ENCODE data around the gene ZNF200. TPM values are rescaled to one million over a fixed set of nuclear protein-coding genes. Genes with fewer than 3 reads are reported as not detected.

Gene ZNF200
- total RNA-seq, 4 donors from 2014 or later: 8.6 to 13.0 (median 10.0) TPM

DNA sequence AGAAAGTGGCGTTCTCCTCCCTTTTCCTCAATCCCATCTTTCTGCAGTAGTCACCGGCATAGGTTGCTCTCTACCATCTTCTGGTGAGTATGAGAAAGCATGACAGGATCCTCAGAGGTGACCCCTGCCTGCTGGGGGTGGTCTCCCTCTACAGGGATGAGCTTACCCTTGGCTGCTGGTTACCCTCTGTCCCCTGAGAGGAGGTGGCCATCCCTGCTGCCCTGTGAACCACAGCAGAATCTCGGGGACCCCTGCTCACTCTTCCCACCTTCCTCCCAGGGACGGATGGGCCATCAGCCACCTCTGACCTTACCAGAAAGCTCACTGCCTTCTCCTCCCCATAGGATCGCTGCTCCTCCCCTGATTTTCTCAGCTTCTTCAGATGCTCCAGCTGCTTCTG, 13.6 kb upstream of the ZNF200 start:
- no peaks in the 10 kb centered on the region for H3K4me1 ChIP-seq
- TF ChIP-seq, protein P1, sequence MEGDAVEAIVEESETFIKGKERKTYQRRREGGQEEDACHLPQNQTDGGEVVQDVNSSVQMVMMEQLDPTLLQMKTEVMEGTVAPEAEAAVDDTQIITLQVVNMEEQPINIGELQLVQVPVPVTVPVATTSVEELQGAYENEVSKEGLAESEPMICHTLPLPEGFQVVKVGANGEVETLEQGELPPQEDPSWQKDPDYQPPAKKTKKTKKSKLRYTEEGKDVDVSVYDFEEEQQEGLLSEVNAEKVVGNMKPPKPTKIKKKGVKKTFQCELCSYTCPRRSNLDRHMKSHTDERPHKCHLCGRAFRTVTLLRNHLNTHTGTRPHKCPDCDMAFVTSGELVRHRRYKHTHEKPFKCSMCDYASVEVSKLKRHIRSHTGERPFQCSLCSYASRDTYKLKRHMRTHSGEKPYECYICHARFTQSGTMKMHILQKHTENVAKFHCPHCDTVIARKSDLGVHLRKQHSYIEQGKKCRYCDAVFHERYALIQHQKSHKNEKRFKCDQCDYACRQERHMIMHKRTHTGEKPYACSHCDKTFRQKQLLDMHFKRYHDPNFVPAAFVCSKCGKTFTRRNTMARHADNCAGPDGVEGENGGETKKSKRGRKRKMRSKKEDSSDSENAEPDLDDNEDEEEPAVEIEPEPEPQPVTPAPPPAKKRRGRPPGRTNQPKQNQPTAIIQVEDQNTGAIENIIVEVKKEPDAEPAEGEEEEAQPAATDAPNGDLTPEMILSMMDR (IDR thresholded peaks at IDR 0.05): no peak
- no peak for TF ChIP-seq POLR2A (IDR thresholded peaks at IDR 0.05)
- peak in 1 of 3 donors; percentile 15 for DNase-seq
- H3K9me3 ChIP-seq: no peaks in the 10 kb centered on the region
- H3K27ac ChIP-seq: no peak overlapping the region
- no peak overlapping the region for H3K4me3 ChIP-seq
- H3K27me3 ChIP-seq: no peaks in the 10 kb centered on the region
- H3K36me3 ChIP-seq: no peaks in the 10 kb centered on the region

DNA sequence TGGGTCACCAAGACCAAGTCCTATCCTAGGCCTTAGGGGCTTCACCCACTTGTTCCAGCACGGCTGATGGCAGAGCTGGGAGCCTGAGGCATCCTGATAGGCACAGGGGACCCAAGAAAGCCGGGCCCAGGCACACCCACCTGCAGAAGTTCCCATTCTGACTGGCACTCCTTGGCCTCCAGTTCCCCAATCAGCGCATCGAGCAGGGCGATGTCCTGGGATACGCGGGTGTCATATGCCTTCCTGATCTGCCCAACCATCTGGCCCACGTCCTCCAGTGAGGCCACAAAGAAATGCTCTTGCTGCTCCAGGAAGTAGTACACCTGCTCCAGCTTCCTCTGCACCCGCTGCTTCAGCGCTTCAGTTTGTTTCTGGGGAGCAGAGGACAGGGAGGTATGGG, 11.9 kb upstream of the ZNF200 start:
- DNase-seq: no peak
- H3K27ac ChIP-seq: no peak overlapping the region

DNA sequence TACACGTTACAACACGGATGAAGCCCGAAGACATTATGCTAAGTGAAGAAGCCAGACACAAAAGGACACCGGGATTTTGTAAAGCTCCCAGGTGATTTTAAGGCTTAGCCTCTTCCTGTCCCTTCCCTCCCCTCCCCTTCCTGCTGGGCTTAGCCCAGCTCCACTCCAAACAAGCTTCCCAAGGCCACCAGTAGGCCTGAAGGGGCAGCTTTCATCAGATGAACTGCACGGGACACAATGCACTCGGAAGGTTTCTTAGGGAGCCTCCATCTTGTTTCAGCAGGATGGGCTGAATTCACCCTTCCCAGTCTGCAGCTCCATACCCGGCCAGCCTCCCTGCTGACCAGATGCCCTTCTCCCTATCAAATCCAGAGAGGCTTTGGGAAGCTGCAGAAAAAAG, 11.0 kb upstream of the ZNF200 start:
- no peak overlapping the region for H3K4me3 ChIP-seq
- no peak for TF ChIP-seq POLR2A (IDR thresholded peaks at IDR 0.05)
- TF ChIP-seq, protein P1 (IDR thresholded peaks at IDR 0.05): no peak
- no peaks in the 10 kb centered on the region for H3K27me3 ChIP-seq
- DNase-seq: no peak
- H3K4me1 ChIP-seq: no peaks in the 10 kb centered on the region
- no peaks in the 10 kb centered on the region for H3K36me3 ChIP-seq
- H3K9me3 ChIP-seq: no peaks in the 10 kb centered on the region
- H3K27ac ChIP-seq: no peak overlapping the region

More for the DNA sequence above, 11.9 kb upstream of the ZNF200 start:
- H3K9me3 ChIP-seq: no peaks in the 10 kb centered on the region
- H3K4me3 ChIP-seq: no peak overlapping the region
- H3K4me1 ChIP-seq: no peaks in the 10 kb centered on the region
- TF ChIP-seq, protein P1 (IDR thresholded peaks at IDR 0.05): no peak
- TF ChIP-seq POLR2A (IDR thresholded peaks at IDR 0.05): no peak
- no peaks in the 10 kb centered on the region for H3K27me3 ChIP-seq
- no peaks in the 10 kb centered on the region for H3K36me3 ChIP-seq

DNA sequence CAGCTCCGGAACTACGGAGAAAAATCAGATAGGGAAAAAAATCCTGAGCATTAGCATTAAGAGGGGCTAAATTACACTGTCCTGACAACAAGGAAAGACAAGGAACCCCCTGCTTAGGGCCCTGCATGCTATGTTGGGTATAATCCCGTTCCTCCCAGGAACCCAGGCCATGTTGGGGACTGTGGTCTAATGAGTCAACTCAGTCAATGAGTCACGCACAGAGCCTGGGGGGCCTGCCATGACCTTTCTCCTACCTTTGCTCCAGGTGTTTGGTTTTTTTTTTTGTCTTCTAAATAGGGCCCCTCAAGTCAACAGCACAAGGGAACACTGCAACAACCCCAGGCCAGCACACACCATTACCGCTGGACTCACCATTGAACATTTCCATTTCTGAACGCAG, 8.9 kb upstream of the ZNF200 start:
- H3K36me3 ChIP-seq: no peaks in the 10 kb centered on the region

DNA sequence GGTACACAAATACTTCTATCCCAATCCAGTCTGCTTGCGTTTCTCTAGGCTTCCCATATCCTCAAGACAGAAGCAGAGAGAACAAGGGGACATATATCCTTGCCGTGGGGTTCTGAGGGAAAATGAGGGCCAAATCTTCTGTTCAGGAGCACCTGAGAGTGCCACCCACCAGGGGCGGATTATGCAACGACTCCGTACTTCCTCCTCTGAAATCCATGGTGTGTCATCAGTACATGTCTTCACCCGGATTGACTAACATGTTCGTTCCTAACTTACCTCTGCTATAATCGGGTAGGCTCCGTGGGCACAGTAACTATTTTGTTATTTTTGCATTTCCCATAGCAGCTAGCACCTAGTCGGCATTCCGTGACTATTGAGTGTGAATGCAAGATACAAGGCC, 7.8 kb upstream of the ZNF200 start:
- H3K4me3 ChIP-seq: no peak overlapping the region
- no peak for DNase-seq
- no peak overlapping the region for H3K27ac ChIP-seq
- H3K27me3 ChIP-seq: no peaks in the 10 kb centered on the region
- H3K4me1 ChIP-seq: no peaks in the 10 kb centered on the region
- TF ChIP-seq, protein P1 (IDR thresholded peaks at IDR 0.05): no peak
- no peak for TF ChIP-seq POLR2A (IDR thresholded peaks at IDR 0.05)
- H3K9me3 ChIP-seq: no peaks in the 10 kb centered on the region
- no peaks in the 10 kb centered on the region for H3K36me3 ChIP-seq

More for the DNA sequence above, 8.9 kb upstream of the ZNF200 start:
- Histone ChIP-seq H3K27me3 (no peaks in the 10 kb centered on the region), H3K4me3 (no peak overlapping the region), H3K4me1 (no peaks in the 10 kb centered on the region), H3K9me3 (no peaks in the 10 kb centered on the region), H3K27ac (no peak overlapping the region)
- DNase-seq: peak in 1 of 3 donors; percentile 24
- TF ChIP-seq, protein P1 (IDR thresholded peaks at IDR 0.05): no peak
- TF ChIP-seq POLR2A (IDR thresholded peaks at IDR 0.05): no peak

DNA sequence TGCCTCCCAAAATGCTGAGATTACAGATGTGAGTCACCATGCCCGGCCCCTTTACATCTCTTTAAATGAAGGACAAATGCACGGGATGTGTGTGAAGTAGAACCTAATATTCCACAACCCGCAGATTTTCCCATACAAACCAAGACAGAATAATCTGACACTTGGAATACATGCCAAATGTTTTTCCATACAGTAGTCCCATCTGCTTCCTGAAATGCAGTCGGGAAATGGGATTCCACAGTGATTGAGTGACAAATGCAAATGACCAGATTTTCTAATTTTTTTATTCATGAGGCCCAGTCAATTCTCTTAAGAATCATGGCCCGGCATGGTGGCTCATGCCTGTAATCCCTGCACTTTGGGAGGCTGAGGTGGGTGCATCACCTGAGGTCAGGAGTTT, 6.8 kb upstream of the ZNF200 start:
- H3K36me3 ChIP-seq: no peaks in the 10 kb centered on the region
- no peak overlapping the region for H3K4me3 ChIP-seq
- H3K4me1 ChIP-seq: no peaks in the 10 kb centered on the region
- no peak for TF ChIP-seq POLR2A (IDR thresholded peaks at IDR 0.05)
- TF ChIP-seq, protein P1 (IDR thresholded peaks at IDR 0.05): no peak
- H3K9me3 ChIP-seq: no peaks in the 10 kb centered on the region
- H3K27me3 ChIP-seq: no peaks in the 10 kb centered on the region
- H3K27ac ChIP-seq: no peak overlapping the region
- no peak for DNase-seq
